ENCODE results near the gene SLC29A1. TPM values are rescaled to one million over a fixed set of nuclear protein-coding genes. Genes with fewer than 3 reads are reported as not detected.

SLC29A1 gene
- total RNA-seq, 2 experiments from 2014 or later: 32.7 to 33.4 TPM

GRCh38 chr6:44255105-44255808 lies 31.9 kb downstream of the SLC29A1 start:
- CTCF ChIA-PET: interaction anchor here (0.7 to 6.0 kb wide), 6 partner anchors 9 to 84 kb away, joined by 3 to 66 read pairs (median 4); partner anchors contain the start of gene HSP90AB1
- intact Hi-C loops (cut with micrococcal nuclease): no loop called here
- Mint-ChIP-seq H3K36me3 (ENCODE audit: low read depth) (peaks cover 39% of the 10 kb centered on the region), H3K27ac (peak overlapping the region; percentile 79), H3K27me3 (ENCODE audit: low read depth) (no peaks in the 10 kb centered on the region), H3K4me1 (ENCODE audit: low read depth) (peaks cover 65% of the 10 kb centered on the region), H3K9me3 (no peaks in the 10 kb centered on the region), H3K4me3 (peak overlapping the region; percentile 75)
- no peak for DNase-seq

- no peaks in the 10 kb centered on the region for H3K9me3 Mint-ChIP-seq
- intact Hi-C loops (cut with micrococcal nuclease): loop anchor here (1.0 to 2.0 kb wide), 2 partner anchors 9 to 35 kb away; partner anchors contain the start of gene HSP90AB1
- peaks cover 33% of the 10 kb centered on the region for H3K36me3 Mint-ChIP-seq (ENCODE audit: low read depth)
- H3K27ac Mint-ChIP-seq: peak overlapping the region; percentile 79
- peaks cover 59% of the 10 kb centered on the region for H3K4me1 Mint-ChIP-seq (ENCODE audit: low read depth)
- CTCF ChIA-PET: interaction anchor here (0.5 to 6.0 kb wide), 18 partner anchors 11 to 680 kb away, joined by 3 to 66 read pairs (median 4); partner anchors contain the start of genes HSP90AB1, POLH, SLC29A1 and XPO5
- H3K27me3 Mint-ChIP-seq (ENCODE audit: low read depth): no peaks in the 10 kb centered on the region
- peak overlapping the region; percentile 75 for H3K4me3 Mint-ChIP-seq
- no peak for DNase-seq
Observed at GRCh38 chr6:44255871-44256774, 32.7 kb downstream of the SLC29A1 start.

GRCh38 chr6:44256775-44257024 lies 33.3 kb downstream of the SLC29A1 start:
- no peak for DNase-seq
- H3K27ac Mint-ChIP-seq: peak overlapping the region; percentile 79
- no peaks in the 10 kb centered on the region for H3K9me3 Mint-ChIP-seq
- peak overlapping the region; percentile 75 for H3K4me3 Mint-ChIP-seq
- peaks cover 56% of the 10 kb centered on the region for H3K4me1 Mint-ChIP-seq (ENCODE audit: low read depth)
- intact Hi-C loops (cut with micrococcal nuclease): loop anchor here (1.0 to 2.0 kb wide), 4 partner anchors 9 to 84 kb away; partner anchors contain the start of genes HSP90AB1 and NFKBIE
- peaks cover 29% of the 10 kb centered on the region for H3K36me3 Mint-ChIP-seq (ENCODE audit: low read depth)
- CTCF ChIA-PET: interaction anchor here (0.5 to 6.0 kb wide), 16 partner anchors 11 to 681 kb away, joined by 3 to 66 read pairs (median 4); partner anchors contain the start of genes HSP90AB1, POLH, SLC29A1 and XPO5
- no peaks in the 10 kb centered on the region for H3K27me3 Mint-ChIP-seq (ENCODE audit: low read depth)

- intact Hi-C loops (cut with micrococcal nuclease): loop anchor here (1.0 to 2.0 kb wide), 3 partner anchors 8 to 85 kb away; partner anchors contain the start of gene NFKBIE
- Mint-ChIP-seq H3K36me3 (ENCODE audit: low read depth) (peaks cover 24% of the 10 kb centered on the region), H3K9me3 (no peaks in the 10 kb centered on the region), H3K4me1 (ENCODE audit: low read depth) (peaks cover 54% of the 10 kb centered on the region), H3K27me3 (ENCODE audit: low read depth) (no peaks in the 10 kb centered on the region), H3K27ac (peak within 1 kb of the TSS; percentile 86), H3K4me3 (peak within 1 kb of the TSS; percentile 77)
- CTCF ChIA-PET: interaction anchor here (0.5 to 6.0 kb wide), 14 partner anchors 10 to 532 kb away, joined by 3 to 66 read pairs (median 4); partner anchors contain the start of genes HSP90AB1 and SLC29A1
- DNase-seq: peak; percentile 61
Observed at GRCh38 chr6:44257025-44257752, 33.8 kb downstream of the SLC29A1 start, which contains the start of gene SLC35B2. Gene SLC35B2 (minus strand): TSS chr6:44257528. CDS start chr6:44257410, 118 bp downstream.

- CTCF ChIA-PET: interaction anchor here (1.8 to 6.0 kb wide), 3 partner anchors 13 to 78 kb away, joined by 6 to 66 read pairs (median 8); partner anchors contain the start of genes HSP90AB1 and SLC29A1
- Mint-ChIP-seq H3K27ac (peak overlapping the region; percentile 86), H3K4me1 (ENCODE audit: low read depth) (peaks cover 55% of the 10 kb centered on the region), H3K4me3 (peak overlapping the region; percentile 77), H3K9me3 (no peaks in the 10 kb centered on the region), H3K36me3 (ENCODE audit: low read depth) (peaks cover 19% of the 10 kb centered on the region), H3K27me3 (ENCODE audit: low read depth) (no peaks in the 10 kb centered on the region)
- DNase-seq: no peak
- intact Hi-C loops (cut with micrococcal nuclease): loop anchor here (1.0 to 2.0 kb wide), 3 partner anchors 7 to 86 kb away; partner anchors contain the start of gene NFKBIE
Observed at GRCh38 chr6:44257753-44258324, 34.4 kb downstream of the SLC29A1 start.

- intact Hi-C loops (cut with micrococcal nuclease): no loop called here
- Mint-ChIP-seq H3K9me3 (no peaks in the 10 kb centered on the region), H3K36me3 (ENCODE audit: low read depth) (peaks cover 17% of the 10 kb centered on the region), H3K4me3 (peak overlapping the region; percentile 77), H3K27ac (peak overlapping the region; percentile 86), H3K27me3 (ENCODE audit: low read depth) (no peaks in the 10 kb centered on the region), H3K4me1 (ENCODE audit: low read depth) (peaks cover 56% of the 10 kb centered on the region)
- CTCF ChIA-PET: interaction anchor here (2.2 to 6.0 kb wide), 2 partner anchors 13 to 78 kb away, joined by 6 to 66 read pairs; partner anchors contain the start of gene HSP90AB1
- DNase-seq: no peak
Observed at GRCh38 chr6:44258325-44258863, 35.0 kb downstream of the SLC29A1 start.

- intact Hi-C loops (cut with micrococcal nuclease): no loop called here
- peak overlapping the region; percentile 14 for H3K27ac Mint-ChIP-seq
Observed at GRCh38 chr6:44258921-44259320, 35.5 kb downstream of the SLC29A1 start.

GRCh38 chr6:44260011-44260410 lies 36.6 kb downstream of the SLC29A1 start:
- Mint-ChIP-seq H3K9me3 (no peaks in the 10 kb centered on the region), H3K4me3 (no peak overlapping the region), H3K36me3 (ENCODE audit: low read depth) (peaks cover 14% of the 10 kb centered on the region), H3K27me3 (ENCODE audit: low read depth) (no peaks in the 10 kb centered on the region), H3K27ac (no peak overlapping the region), H3K4me1 (ENCODE audit: low read depth) (peaks cover 52% of the 10 kb centered on the region)
- intact Hi-C loops (cut with micrococcal nuclease): no loop called here
- CTCF ChIA-PET: interaction anchor here (2.0 kb wide), 1 partner anchor 8 kb away, joined by 5 read pairs; no protein-coding TSS in a partner anchor
- no peak for DNase-seq

More at GRCh38 chr6:44258921-44259320, 35.5 kb downstream of the SLC29A1 start:
- Mint-ChIP-seq H3K4me3 (no peak overlapping the region), H3K27me3 (ENCODE audit: low read depth) (no peaks in the 10 kb centered on the region), H3K9me3 (no peaks in the 10 kb centered on the region), H3K36me3 (ENCODE audit: low read depth) (peaks cover 15% of the 10 kb centered on the region), H3K4me1 (ENCODE audit: low read depth) (peaks cover 55% of the 10 kb centered on the region)
- CTCF ChIA-PET: interaction anchor here (2.0 kb wide), 1 partner anchor 9 kb away, joined by 5 read pairs; no protein-coding TSS in a partner anchor
- DNase-seq: no peak

GRCh38 chr6:44260451-44261297 lies 37.3 kb downstream of the SLC29A1 start:
- no peak for DNase-seq
- no peaks in the 10 kb centered on the region for H3K9me3 Mint-ChIP-seq
- intact Hi-C loops (cut with micrococcal nuclease): no loop called here
- H3K4me3 Mint-ChIP-seq: no peak overlapping the region
- H3K36me3 Mint-ChIP-seq (ENCODE audit: low read depth): peaks cover 14% of the 10 kb centered on the region
- H3K4me1 Mint-ChIP-seq (ENCODE audit: low read depth): peaks cover 45% of the 10 kb centered on the region
- peak overlapping the region; percentile 3 for H3K27ac Mint-ChIP-seq
- no peaks in the 10 kb centered on the region for H3K27me3 Mint-ChIP-seq (ENCODE audit: low read depth)
- CTCF ChIA-PET: interaction anchor here (2.0 kb wide), 1 partner anchor 8 kb away, joined by 5 read pairs; no protein-coding TSS in a partner anchor

GRCh38 chr6:44261581-44261980 lies 38.2 kb downstream of the SLC29A1 start:
- peaks cover 14% of the 10 kb centered on the region for H3K36me3 Mint-ChIP-seq (ENCODE audit: low read depth)
- no peaks in the 10 kb centered on the region for H3K9me3 Mint-ChIP-seq
- H3K4me3 Mint-ChIP-seq: no peak overlapping the region
- no peak for DNase-seq
- H3K4me1 Mint-ChIP-seq (ENCODE audit: low read depth): peaks cover 44% of the 10 kb centered on the region
- CTCF ChIA-PET: interaction anchor here (1.9 kb wide), 2 partner anchors 14 to 89 kb away, joined by 8 to 9 read pairs; partner anchors contain the start of gene HSP90AB1
- intact Hi-C loops (cut with micrococcal nuclease): no loop called here
- no peaks in the 10 kb centered on the region for H3K27me3 Mint-ChIP-seq (ENCODE audit: low read depth)
- H3K27ac Mint-ChIP-seq: no peak overlapping the region

Measured in activated naive CD4-positive, alpha-beta T cell treated with anti-CD3 and anti-CD28 coated beads for 36 hours (primary cell).